CD4-positive, alpha-beta T cell (primary cell): ENCODE data around the gene SORCS2. TPM values are rescaled to one million over a fixed set of nuclear protein-coding genes. Genes with fewer than 3 reads are reported as not detected.

Source experiments
- ATAC-seq: fragments of 200-7000 bp; cut with Tn5 transposase; one replicate; pipeline ENCODE4 v1.10.0; 2022; ENCODE audit warnings: mild to moderate bottlenecking; ENCODE audit not compliant: poor library complexity
- CTCF ChIA-PET: fragments of 350-600 bp; sonication (Branson Sonifier 250); formaldehyde crosslinking; loops from one replicate; lab custom pipeline; 2021; ENCODE audit warnings: antibody characterized with exemption, inconsistent platforms; lab: Charles Lee
- POLR2A ChIA-PET: fragments of 350-600 bp; sonication (Branson Sonifier 250); formaldehyde crosslinking; loops from one replicate; lab custom pipeline; 2021; ENCODE audit warnings: antibody characterized with exemption, inconsistent platforms; lab: Charles Lee
- DNase-seq, 14 experiments: peaks; one replicate each; pipeline ENCODE4 v3.0.0-alpha.2; 2013 to 2020; ENCODE audit warnings: mixed read lengths in 2 of 14
- H3K27ac ChIP-seq, 2 donors: one replicate each; pipeline versions ENCODE4 v1.5.1 to v1.7.0; 2013; ENCODE audit warnings: low read length in 2 of 2, low read depth in 1 of 2, mild to moderate bottlenecking in 1 of 2
- H3K27me3 ChIP-seq, 2 experiments: 1 replicate in 1 of 2; 2 replicates in 1 of 2; pipeline versions ENCODE4 v1.6.1 to v1.7.0; 2013; ENCODE audit warnings: low read length in 2 of 2, control low read depth in 1 of 2, mild to moderate bottlenecking in 1 of 2, moderate library complexity in 1 of 2; ENCODE audit not compliant: insufficient read depth in 2 of 2, control insufficient read depth in 1 of 2
- H3K36me3 ChIP-seq: one replicate; pipeline ENCODE4 v1.6.1; 2013; ENCODE audit warnings: low read length, control low read depth; ENCODE audit not compliant: insufficient read depth
- H3K4me1 ChIP-seq: one replicate; pipeline ENCODE4 v1.6.1; 2013; ENCODE audit warnings: low read length, control low read depth; ENCODE audit not compliant: insufficient read depth
- H3K4me3 ChIP-seq: one replicate; pipeline ENCODE4 v1.5.1; 2013; ENCODE audit warnings: mild to moderate bottlenecking, low read length, moderate library complexity
- H3K9me3 ChIP-seq, 2 experiments: 1 replicate in 1 of 2; 2 replicates in 1 of 2; pipeline versions ENCODE4 v1.6.1 to v1.7.0; 2013; ENCODE audit warnings: low read length in 2 of 2, mild to moderate bottlenecking in 2 of 2, control low read depth in 1 of 2, moderate library complexity in 1 of 2; ENCODE audit not compliant: control insufficient read depth in 1 of 2, insufficient read depth in 1 of 2
- H3K27ac Mint-ChIP-seq: one replicate; pipeline ENCODE4 v1.8.0; 2020; ENCODE audit warnings: mixed read lengths
- H3K27me3 Mint-ChIP-seq: one replicate; pipeline ENCODE4 v1.8.0; 2021; ENCODE audit warnings: mixed read lengths
- H3K36me3 Mint-ChIP-seq: one replicate; pipeline ENCODE4 v1.8.0; 2021; ENCODE audit warnings: low read depth, mixed read lengths
- H3K4me1 Mint-ChIP-seq: one replicate; pipeline ENCODE4 v1.8.0; 2021; ENCODE audit warnings: low read depth, mixed read lengths
- H3K4me3 Mint-ChIP-seq: one replicate; pipeline ENCODE4 v1.8.0; 2020; ENCODE audit warnings: mild to moderate bottlenecking, mixed read lengths
- H3K9me3 Mint-ChIP-seq: one replicate; pipeline ENCODE4 v1.8.0; 2020; ENCODE audit warnings: mixed read lengths
- intact Hi-C, 2 experiments: fragments of 100-400 bp; cut with DNase I in 1 of 2; cut with micrococcal nuclease in 1 of 2; formaldehyde crosslinking; loops; one replicate each; pipeline versions ENCODE4 v1.15.1 to v1.9.0; 2023 to 2025; cut with DNase I, micrococcal nuclease
- total RNA-seq, 174 experiments: library from RNA in 2 of 174; stranded (reverse) in 2 of 174; gene quantifications; one replicate each; pipeline ENCODE4 v1.2.3 and lab custom pipeline; 2021 to 2026
- TF ChIP-seq, protein P1 (sequence below): fragments of 200-600 bp; IDR thresholded peaks from one replicate; pipeline ENCODE4 v1.8.0; 2022; ENCODE audit warnings: antibody characterized with exemption, mild to moderate bottlenecking

SORCS2 gene
- total RNA-seq, 2 experiments from 2014 or later, result not detected

DNA sequence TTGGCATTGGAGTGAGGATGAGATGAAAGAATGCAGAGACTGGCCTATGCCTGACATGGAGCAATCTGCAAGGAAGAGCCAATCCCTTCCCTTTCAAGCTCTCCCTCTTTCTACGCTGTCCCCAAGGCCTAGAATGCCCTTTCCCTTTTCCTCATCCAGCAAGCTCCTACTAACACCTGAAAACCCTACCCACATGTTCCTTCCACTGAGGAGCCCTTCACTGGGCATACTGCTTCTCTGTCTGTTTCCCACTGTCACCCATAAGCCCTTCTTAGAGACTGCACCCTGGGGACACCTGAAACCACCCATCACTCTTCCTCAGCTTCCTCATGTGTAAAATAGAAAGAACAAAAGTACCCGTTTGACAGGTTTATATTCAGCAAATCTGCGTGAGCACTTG is 492.0 kb downstream of the SORCS2 start:
- ChIA-PET CTCF (no interaction called here), POLR2A (no interaction called here)
- Histone ChIP-seq H3K9me3 (peaks cover 0 to 5% of the 10 kb centered on the region in 2 experiments), H3K27me3 (peaks cover 0 to 2% of the 10 kb centered on the region in 2 experiments), H3K36me3 (no peaks in the 10 kb centered on the region), H3K4me1 (no peaks in the 10 kb centered on the region), H3K4me3 (no peak overlapping the region), H3K27ac (no peak overlapping the region)
- TF ChIP-seq, protein P1, sequence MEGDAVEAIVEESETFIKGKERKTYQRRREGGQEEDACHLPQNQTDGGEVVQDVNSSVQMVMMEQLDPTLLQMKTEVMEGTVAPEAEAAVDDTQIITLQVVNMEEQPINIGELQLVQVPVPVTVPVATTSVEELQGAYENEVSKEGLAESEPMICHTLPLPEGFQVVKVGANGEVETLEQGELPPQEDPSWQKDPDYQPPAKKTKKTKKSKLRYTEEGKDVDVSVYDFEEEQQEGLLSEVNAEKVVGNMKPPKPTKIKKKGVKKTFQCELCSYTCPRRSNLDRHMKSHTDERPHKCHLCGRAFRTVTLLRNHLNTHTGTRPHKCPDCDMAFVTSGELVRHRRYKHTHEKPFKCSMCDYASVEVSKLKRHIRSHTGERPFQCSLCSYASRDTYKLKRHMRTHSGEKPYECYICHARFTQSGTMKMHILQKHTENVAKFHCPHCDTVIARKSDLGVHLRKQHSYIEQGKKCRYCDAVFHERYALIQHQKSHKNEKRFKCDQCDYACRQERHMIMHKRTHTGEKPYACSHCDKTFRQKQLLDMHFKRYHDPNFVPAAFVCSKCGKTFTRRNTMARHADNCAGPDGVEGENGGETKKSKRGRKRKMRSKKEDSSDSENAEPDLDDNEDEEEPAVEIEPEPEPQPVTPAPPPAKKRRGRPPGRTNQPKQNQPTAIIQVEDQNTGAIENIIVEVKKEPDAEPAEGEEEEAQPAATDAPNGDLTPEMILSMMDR, result no peak
- DNase-seq, result no peak
- no peaks in the 10 kb centered on the region for H3K4me1 Mint-ChIP-seq
- no peak overlapping the region for H3K27ac Mint-ChIP-seq
- no peak overlapping the region for H3K4me3 Mint-ChIP-seq
- peaks cover 2% of the 10 kb centered on the region for H3K9me3 Mint-ChIP-seq
- H3K36me3 Mint-ChIP-seq, result no peaks in the 10 kb centered on the region
- intact Hi-C loops, result no loop called here
- no peaks in the 10 kb centered on the region for H3K27me3 Mint-ChIP-seq
- ATAC-seq, result no peak

DNA sequence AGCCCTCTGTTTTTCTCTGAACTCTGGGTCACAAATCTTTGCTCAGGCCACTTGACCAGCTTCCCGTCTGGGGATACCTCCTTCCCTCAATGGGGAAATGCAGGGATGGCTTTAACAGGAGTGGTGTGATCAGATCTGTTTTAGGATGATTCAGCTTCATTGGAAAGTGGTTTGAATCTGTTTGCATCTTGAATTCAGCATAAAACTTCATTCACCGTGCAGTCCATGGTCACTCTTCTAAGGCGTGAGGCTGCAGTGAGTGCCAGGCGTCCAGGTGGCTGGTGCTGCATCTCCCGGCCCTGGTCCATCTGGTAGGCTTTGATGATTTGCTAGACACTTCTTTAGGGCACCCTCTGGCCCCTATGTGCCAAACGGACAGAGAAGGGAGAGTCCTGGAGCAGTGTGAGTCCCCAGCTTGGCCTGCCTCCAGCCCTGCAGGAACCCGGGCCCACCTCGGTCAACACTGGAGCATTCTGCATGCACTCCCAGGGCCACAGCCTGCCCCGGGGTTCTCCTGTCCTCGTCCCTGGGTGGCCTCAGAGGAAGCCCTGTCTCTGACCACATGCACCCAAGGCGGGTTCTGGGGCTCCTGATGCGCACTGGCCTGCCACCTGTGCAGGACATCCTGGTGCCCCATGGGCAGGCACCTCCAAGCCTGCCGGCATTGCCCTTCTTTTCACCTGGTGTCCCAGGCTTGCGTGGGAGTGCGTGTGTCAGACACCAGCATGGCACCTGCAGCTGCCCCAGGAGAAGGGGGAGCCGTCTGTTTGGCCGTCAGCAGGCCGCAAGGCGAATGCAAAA is 493.9 kb downstream of the SORCS2 start:
- POLR2A ChIA-PET, result no interaction called here
- TF ChIP-seq, protein P1, result no peak

DNA sequence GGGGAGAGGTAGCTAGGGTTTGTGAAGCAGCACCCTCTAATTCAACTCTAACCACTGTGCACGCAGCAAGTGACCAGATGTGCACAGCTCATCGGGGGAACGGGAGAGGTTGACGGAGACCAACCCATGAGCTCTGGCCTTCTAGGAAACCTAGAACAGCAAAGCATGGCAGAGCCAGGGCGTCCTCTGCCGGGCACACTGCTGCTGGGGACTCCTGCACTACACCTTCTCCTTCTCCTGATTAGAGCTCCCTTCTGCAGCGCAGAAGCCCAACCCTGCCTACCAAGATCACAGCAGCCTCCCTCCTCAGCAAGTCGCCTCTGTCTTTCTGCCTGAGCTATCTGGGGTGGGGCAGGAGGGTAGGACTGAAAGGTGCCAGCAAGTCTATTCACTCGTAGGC is 494.7 kb downstream of the SORCS2 start:
- CTCF ChIA-PET, result no interaction called here
- no peak for DNase-seq
- TF ChIP-seq, protein P1, result no peak

More for the DNA sequence above, 493.9 kb downstream of the SORCS2 start:
- Histone ChIP-seq H3K4me3 (no peak overlapping the region), H3K27me3 (peaks cover 0 to 2% of the 10 kb centered on the region in 2 experiments), H3K27ac (no peak overlapping the region), H3K36me3 (no peaks in the 10 kb centered on the region), H3K4me1 (no peaks in the 10 kb centered on the region), H3K9me3 (peaks cover 0 to 5% of the 10 kb centered on the region in 2 experiments)
- Mint-ChIP-seq H3K4me3 (no peak overlapping the region), H3K36me3 (no peaks in the 10 kb centered on the region), H3K27ac (no peak overlapping the region), H3K4me1 (no peaks in the 10 kb centered on the region), H3K9me3 (peaks cover 2% of the 10 kb centered on the region), H3K27me3 (no peaks in the 10 kb centered on the region)
- CTCF ChIA-PET, result no interaction called here
- DNase-seq, result no peak
- ATAC-seq, result no peak
- intact Hi-C loops, result no loop called here

More for the DNA sequence above, 494.7 kb downstream of the SORCS2 start:
- POLR2A ChIA-PET, result no interaction called here
- H3K27me3 ChIP-seq, result peaks cover 0 to 2% of the 10 kb centered on the region in 2 experiments
- no peak overlapping the region for H3K4me3 Mint-ChIP-seq
- no peak overlapping the region for H3K27ac Mint-ChIP-seq
- H3K27me3 Mint-ChIP-seq, result no peaks in the 10 kb centered on the region
- no peaks in the 10 kb centered on the region for H3K36me3 ChIP-seq
- ATAC-seq, result no peak
- H3K4me3 ChIP-seq, result no peak overlapping the region
- peaks cover 2% of the 10 kb centered on the region for H3K9me3 Mint-ChIP-seq
- no peaks in the 10 kb centered on the region for H3K4me1 Mint-ChIP-seq
- no peaks in the 10 kb centered on the region for H3K36me3 Mint-ChIP-seq
- intact Hi-C loops, result no loop called here
- no peaks in the 10 kb centered on the region for H3K4me1 ChIP-seq
- H3K9me3 ChIP-seq, result peaks cover 0 to 5% of the 10 kb centered on the region in 2 experiments
- H3K27ac ChIP-seq, result no peak overlapping the region
